ENCODE data around the gene GNL3L.
"Not testable (repeated sequence)": the region's sequence is repeated elsewhere in the genome, so short reads cannot be mapped to it uniquely, and the experiment has no call there.

Gene GNL3L

GRCh38 chrX:54570332-54570731 lies 40.3 kb downstream of the GNL3L start:
- no peak for TF ChIP-seq CTCF (IDR thresholded peaks at IDR 0.05)
- no peak for DNase-seq
- Histone ChIP-seq H3K4me3 (no peak overlapping the region), H3K36me3 (peaks cover 0 to 5% (median 0%) of the 10 kb centered on the region in 3 donors), H3K4me1 (no peaks in the 10 kb centered on the region), H3K9me3 (peaks cover 0 to 12% (median 0%) of the 10 kb centered on the region in 3 donors), H3K27me3 (no peaks in the 10 kb centered on the region), H3K27ac (no peak overlapping the region)
- intact Hi-C loops (cut with DNase I; ENCODE audit: low total_unique reads): no loop called here

- H3K27me3 ChIP-seq; DNase-seq; H3K36me3 ChIP-seq; H3K4me3 ChIP-seq; H3K4me1 ChIP-seq; intact Hi-C loops (cut with DNase I; ENCODE audit: low total_unique reads); H3K27ac ChIP-seq: not testable (repeated sequence)
- peaks cover 0 to 12% (median 0%) of the 10 kb centered on the region in 3 donors for H3K9me3 ChIP-seq
Observed at GRCh38 chrX:54572641-54573040, 42.6 kb downstream of the GNL3L start.

GRCh38 chrX:54597728-54598127 lies 67.7 kb downstream of the GNL3L start:
- Histone ChIP-seq H3K4me1 (no peaks in the 10 kb centered on the region), H3K4me3 (no peak overlapping the region), H3K9me3 (no peaks in the 10 kb centered on the region), H3K27me3 (no peaks in the 10 kb centered on the region), H3K27ac (no peak overlapping the region), H3K36me3 (no peaks in the 10 kb centered on the region)
- no peak for DNase-seq
- intact Hi-C loops (cut with DNase I; ENCODE audit: low total_unique reads): no loop called here
- no peak for TF ChIP-seq CTCF (IDR thresholded peaks at IDR 0.05)

DNA sequence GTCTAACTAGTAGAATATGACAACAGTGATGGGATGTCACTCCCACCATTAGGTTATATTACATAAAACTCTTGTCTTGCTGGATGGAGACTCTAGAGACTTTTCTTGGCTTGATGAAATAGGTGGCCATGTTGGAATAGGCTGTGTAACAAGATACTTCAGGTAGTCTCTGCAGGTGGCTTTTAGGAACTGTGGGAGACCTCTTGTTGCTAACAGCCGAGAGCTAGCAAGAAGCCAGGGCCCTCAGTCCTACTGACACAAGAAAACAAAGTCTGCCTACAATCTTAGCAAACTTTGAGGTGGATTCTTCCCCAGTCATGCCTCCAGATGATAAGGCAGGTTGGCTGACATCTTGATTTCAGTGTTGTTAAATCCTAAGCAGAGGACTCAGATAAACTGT lies 72.5 kb downstream of the GNL3L start:
- no peaks in the 10 kb centered on the region for H3K27me3 ChIP-seq
- no peaks in the 10 kb centered on the region for H3K36me3 ChIP-seq
- H3K9me3 ChIP-seq: no peaks in the 10 kb centered on the region
- no peak overlapping the region for H3K27ac ChIP-seq
- no peak for TF ChIP-seq CTCF (IDR thresholded peaks at IDR 0.05)
- H3K4me1 ChIP-seq: no peaks in the 10 kb centered on the region
- DNase-seq: no peak
- intact Hi-C loops (cut with DNase I; ENCODE audit: low total_unique reads): no loop called here
- no peak overlapping the region for H3K4me3 ChIP-seq

Measured in tibial artery (tissue), 4 donors.